ENCODE data around the gene C1GALT1C1.
"Not testable (repeated sequence)": the region's sequence is repeated elsewhere in the genome, so short reads cannot be mapped to it uniquely, and the experiment has no call there.

Gene C1GALT1C1

GRCh38 chrX:120629667-120630537, at the start of gene C1GALT1C1:
Gene C1GALT1C1 (minus strand): TSS chrX:120630054. CDS start chrX:120627166, 2,888 bp downstream.
- peak; percentile 84 for DNase-seq (ENCODE audit: extremely low spot score)
- CTCF ChIA-PET = no interaction called here
- POLR2A ChIA-PET = no interaction called here
- TF ChIP-seq CTCF (IDR thresholded peaks at IDR 0.05; ENCODE audit: control extremely low read depth, extremely low read depth, low read depth, missing control alignments) = no peak

- CTCF ChIA-PET = interaction anchor here (1.2 kb wide), 1 partner anchor 25 kb away, joined by 3 read pairs; no protein-coding TSS in a partner anchor
- POLR2A ChIA-PET = no interaction called here
- no peak for DNase-seq (ENCODE audit: extremely low spot score)
- TF ChIP-seq CTCF (IDR thresholded peaks at IDR 0.05; ENCODE audit: control extremely low read depth, extremely low read depth, low read depth, missing control alignments) = no peak
Observed at GRCh38 chrX:120677004-120677652, 47.3 kb upstream of the C1GALT1C1 start.

GRCh38 chrX:120672841-120673530, 43.1 kb upstream of the C1GALT1C1 start:
- TF ChIP-seq CTCF (IDR thresholded peaks at IDR 0.05; ENCODE audit: control extremely low read depth, extremely low read depth, low read depth, missing control alignments) = no peak
- ChIA-PET CTCF (interaction anchor here (0.8 to 1.8 kb wide), 3 partner anchors 8 to 10 kb away, joined by 3 to 6 read pairs (median 3); no protein-coding TSS in a partner anchor), POLR2A (interaction anchor here (0.6 kb wide), 1 partner anchor 175 kb away, joined by 6 read pairs; no protein-coding TSS in a partner anchor)

DNA sequence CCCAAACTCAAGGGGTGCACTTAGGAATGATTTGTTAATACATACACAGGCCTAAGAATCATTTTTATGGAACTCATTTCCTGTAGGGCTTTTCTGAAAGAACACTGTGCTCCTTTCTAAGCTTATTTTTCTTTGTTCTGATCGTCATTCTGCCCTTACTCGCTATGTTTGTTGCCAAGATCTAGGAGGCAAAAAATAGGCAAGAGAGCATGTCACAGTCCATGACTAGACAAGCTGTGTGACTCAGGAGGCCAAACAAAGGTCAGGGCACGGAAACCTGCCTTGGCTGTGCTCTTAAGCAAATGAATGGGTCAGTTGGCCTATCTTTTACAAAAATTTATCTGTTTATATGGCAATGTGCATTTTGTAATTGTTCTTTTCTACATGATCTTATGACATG, 42.5 kb upstream of the C1GALT1C1 start:
- DNase-seq (ENCODE audit: extremely low spot score) = no peak
- POLR2A ChIA-PET = no interaction called here

More at GRCh38 chrX:120672841-120673530, 43.1 kb upstream of the C1GALT1C1 start:
- DNase-seq (ENCODE audit: extremely low spot score) = no peak

GRCh38 chrX:120671963-120672362, 42.1 kb upstream of the C1GALT1C1 start:
- no peak for DNase-seq (ENCODE audit: extremely low spot score)
- CTCF ChIA-PET = interaction anchor here (1.2 kb wide), 1 partner anchor 9 kb away, joined by 3 read pairs; no protein-coding TSS in a partner anchor
- TF ChIP-seq CTCF (IDR thresholded peaks at IDR 0.05; ENCODE audit: control extremely low read depth, extremely low read depth, low read depth, missing control alignments) = no peak
- POLR2A ChIA-PET = no interaction called here

More for the DNA sequence above, 42.5 kb upstream of the C1GALT1C1 start:
- CTCF ChIA-PET = interaction anchor here (0.8 to 1.8 kb wide), 3 partner anchors 8 to 9 kb away, joined by 3 to 6 read pairs (median 3); no protein-coding TSS in a partner anchor
- TF ChIP-seq CTCF (IDR thresholded peaks at IDR 0.05; ENCODE audit: control extremely low read depth, extremely low read depth, low read depth, missing control alignments) = no peak

GRCh38 chrX:120668357-120668756, 38.5 kb upstream of the C1GALT1C1 start:
- POLR2A ChIA-PET = no interaction called here
- TF ChIP-seq CTCF (IDR thresholded peaks at IDR 0.05; ENCODE audit: control extremely low read depth, extremely low read depth, low read depth, missing control alignments) = no peak
- CTCF ChIA-PET = no interaction called here
- no peak for DNase-seq (ENCODE audit: extremely low spot score)

GRCh38 chrX:120664535-120664934, 34.7 kb upstream of the C1GALT1C1 start:
- CTCF ChIA-PET = interaction anchor here (0.9 to 2.3 kb wide), 6 partner anchors 8 to 179 kb away, joined by 3 to 7 read pairs (median 3); no protein-coding TSS in a partner anchor
- DNase-seq (ENCODE audit: extremely low spot score); POLR2A ChIA-PET: not testable (repeated sequence)

All from GM10248 (cell line).